WTC11 (cell line): ENCODE measurements around the gene DNAAF9. TPM values are rescaled to one million over a fixed set of nuclear protein-coding genes. Genes with fewer than 3 reads are reported as not detected.
A peak's percentile ranks its signal among the peaks of the same experiment; 100 is the strongest.

Source experiments
- ATAC-seq: fragments of 200-7000 bp; cut with Tn5 transposase; 2 replicates; pipeline ENCODE4 v1.10.0; 2021; ENCODE audit warnings: mild to moderate bottlenecking, moderate library complexity
- CTCF ChIA-PET: fragments of 300-600 bp; sonication (Branson Sonifier 250); formaldehyde crosslinking; loops from one replicate; lab custom pipeline; 2021; ENCODE audit warnings: antibody characterized with exemption; lab: Charles Lee
- POLR2A ChIA-PET: fragments of 350-600 bp; sonication (Branson Sonifier 250); formaldehyde crosslinking; loops from one replicate; lab custom pipeline; 2021; ENCODE audit warnings: antibody characterized with exemption; lab: Charles Lee
- DNase-seq: peaks from one replicate; pipeline ENCODE4 v3.0.0; 2021; ENCODE audit warnings: low spot score
- H3K27ac Mint-ChIP-seq: 2 replicates; pipeline ENCODE4 v1.8.0; 2021; ENCODE audit warnings: mixed read lengths
- H3K27me3 Mint-ChIP-seq: 2 replicates; pipeline ENCODE4 v1.8.0; 2021; ENCODE audit warnings: low read depth, mild to moderate bottlenecking, moderate library complexity, mixed read lengths
- H3K36me3 Mint-ChIP-seq: 2 replicates; pipeline ENCODE4 v1.8.0; 2021; ENCODE audit warnings: mixed read lengths
- H3K4me1 Mint-ChIP-seq: 2 replicates; pipeline ENCODE4 v1.8.0; 2022; ENCODE audit warnings: mixed read lengths
- H3K4me3 Mint-ChIP-seq: 2 replicates; pipeline ENCODE4 v1.8.0; 2021; ENCODE audit warnings: mild to moderate bottlenecking, moderate library complexity, mixed read lengths
- H3K9me3 Mint-ChIP-seq: 2 replicates; pipeline ENCODE4 v1.8.0; 2021; ENCODE audit warnings: mixed read lengths
- ATF1 ChIP-seq: sonication (generic); formaldehyde crosslinking; IDR thresholded peaks from 2 replicates; pipeline ENCODE4 v1.8.1; 2023; ENCODE audit warnings: mild to moderate bottlenecking, moderate library complexity, missing genetic modification reagents
- ELF4 ChIP-seq: sonication (generic); formaldehyde crosslinking; IDR thresholded peaks from 2 replicates; pipeline ENCODE4 v1.8.1; 2022; ENCODE audit warnings: low read depth, mild to moderate bottlenecking, moderate library complexity, missing genetic modification reagents
- ERG ChIP-seq: fragments of 250-450 bp; sonication (Bioruptor Pico); IDR thresholded peaks from 2 replicates; pipeline ENCODE4 v1.8.0; 2021; ENCODE audit warnings: mild to moderate bottlenecking
- FOXP1 ChIP-seq: sonication (generic); formaldehyde crosslinking; IDR thresholded peaks from 2 replicates; pipeline ENCODE4 v1.8.0; 2022; ENCODE audit warnings: missing genetic modification reagents, mild to moderate bottlenecking, moderate library complexity, borderline replicate concordance
- GRHL2 ChIP-seq: fragments of 250-450 bp; sonication (Bioruptor Pico); IDR thresholded peaks from 2 replicates; pipeline ENCODE4 v1.8.0; 2022; ENCODE audit warnings: mild to moderate bottlenecking, moderate library complexity; ENCODE audit not compliant: insufficient replicate concordance, severe bottlenecking
- HMGA2 ChIP-seq: fragments of 250-450 bp; sonication (Bioruptor Pico); IDR thresholded peaks from 2 replicates; pipeline ENCODE4 v1.4.0; 2021; ENCODE audit warnings: mild to moderate bottlenecking, moderate library complexity
- HMGXB4 ChIP-seq: sonication (generic); formaldehyde crosslinking; IDR thresholded peaks from 2 replicates; pipeline ENCODE4 v1.8.1; 2023; ENCODE audit warnings: mild to moderate bottlenecking, moderate library complexity, missing genetic modification reagents
- IRF1 ChIP-seq: sonication (generic); formaldehyde crosslinking; IDR thresholded peaks from 2 replicates; pipeline ENCODE4 v1.8.0; 2023; ENCODE audit warnings: missing genetic modification reagents
- IRF2 ChIP-seq: sonication (generic); formaldehyde crosslinking; IDR thresholded peaks from 2 replicates; pipeline ENCODE4 v1.8.0; 2022; ENCODE audit warnings: low read depth, missing genetic modification reagents, borderline replicate concordance
- MAX ChIP-seq: sonication (generic); formaldehyde crosslinking; IDR thresholded peaks from 2 replicates; pipeline ENCODE4 v1.8.0; 2022; ENCODE audit warnings: mild to moderate bottlenecking, missing genetic modification reagents
- RELA ChIP-seq: sonication (generic); formaldehyde crosslinking; IDR thresholded peaks from 2 replicates; pipeline ENCODE4 v1.8.1; 2022; ENCODE audit warnings: missing genetic modification reagents, mild to moderate bottlenecking, borderline replicate concordance
- SMAD3 ChIP-seq: sonication (generic); formaldehyde crosslinking; IDR thresholded peaks from 2 replicates; pipeline ENCODE4 v1.8.0; 2022; ENCODE audit warnings: missing genetic modification reagents, mild to moderate bottlenecking, borderline replicate concordance
- STAT6 ChIP-seq: sonication (generic); formaldehyde crosslinking; conservative IDR thresholded peaks from 2 replicates; pipeline ENCODE4 v1.8.1; 2023; ENCODE audit warnings: mild to moderate bottlenecking, low read depth, missing genetic modification reagents, moderate library complexity
- TEAD4 ChIP-seq: sonication (generic); formaldehyde crosslinking; IDR thresholded peaks from 2 replicates; pipeline ENCODE4 v1.8.0; 2022; ENCODE audit warnings: mild to moderate bottlenecking, missing genetic modification reagents
- ZBTB21 ChIP-seq: sonication (generic); formaldehyde crosslinking; IDR thresholded peaks from 2 replicates; pipeline ENCODE4 v1.8.1; 2023; ENCODE audit warnings: mild to moderate bottlenecking, missing genetic modification reagents, borderline replicate concordance
- ZBTB43 ChIP-seq: sonication (generic); formaldehyde crosslinking; IDR thresholded peaks from 2 replicates; pipeline ENCODE4 v1.8.1; 2023; ENCODE audit warnings: mild to moderate bottlenecking, missing genetic modification reagents
- ZMAT4 ChIP-seq: fragments of 250-450 bp; sonication (Bioruptor Pico); IDR thresholded peaks from 2 replicates; pipeline ENCODE4 v1.9.0; 2021; ENCODE audit warnings: mild to moderate bottlenecking
- ZNF121 ChIP-seq: sonication (generic); formaldehyde crosslinking; IDR thresholded peaks from 2 replicates; pipeline ENCODE4 v1.8.0; 2023; ENCODE audit warnings: missing genetic modification reagents
- ZNF219 ChIP-seq: sonication (generic); formaldehyde crosslinking; IDR thresholded peaks from 2 replicates; pipeline ENCODE4 v1.8.0; 2023; ENCODE audit warnings: missing genetic modification reagents, mild to moderate bottlenecking, borderline replicate concordance
- ZNF416 ChIP-seq: fragments of 250-450 bp; sonication (Bioruptor Pico); IDR thresholded peaks from 2 replicates; pipeline ENCODE4 v1.9.0; 2021; ENCODE audit warnings: mild to moderate bottlenecking, inconsistent platforms
- ZNF425 ChIP-seq: fragments of 250-450 bp; sonication (Bioruptor Pico); conservative IDR thresholded peaks from 2 replicates; pipeline ENCODE4 v1.9.0; 2021; ENCODE audit warnings: mild to moderate bottlenecking
- total RNA-seq: library from RNA; stranded (reverse); gene quantifications from 3 replicates; pipeline ENCODE4 v1.2.3, GENCODE V29; 2021

DNAAF9 gene
- total RNA-seq, 1 experiment from 2014 or later: 6.3 TPM

- TF ChIP-seq ERG (no peak), MAX (CRISPR knock-in tag) (no peak), GRHL2 (no peak), SMAD3 (no peak), ZMAT4 (CRISPR knock-in tag) (no peak), IRF1 (CRISPR knock-in tag) (no peak)
These were observed 3.7 kb downstream of the DNAAF9 start (continued) for GRCh38 chr20:3403741-3404140.

GRCh38 chr20:3402453-3402852 lies 5.0 kb downstream of the DNAAF9 start:
- TF ChIP-seq ZNF121: peak; percentile 40; the same call in 1 of the 2 replicates
- TF ChIP-seq HMGXB4 (CRISPR knock-in tag): no peak
- no peak for TF ChIP-seq ZBTB43 (CRISPR knock-in tag)
- TF ChIP-seq ELF4 (CRISPR knock-in tag): no peak
- no peak for TF ChIP-seq ZNF219 (CRISPR knock-in tag)
- TF ChIP-seq HMGA2 (CRISPR knock-in tag): no peak

GRCh38 chr20:3400260-3401155 lies 7.0 kb downstream of the DNAAF9 start:
- Mint-ChIP-seq H3K4me1 (peaks cover 6% of the 10 kb centered on the region), H3K4me3 (no peak overlapping the region), H3K27ac (no peak overlapping the region), H3K27me3 (peaks cover 3% of the 10 kb centered on the region; the same call in 1 of the 2 replicates), H3K9me3 (peaks cover 12% of the 10 kb centered on the region), H3K36me3 (peaks cover 11% of the 10 kb centered on the region)
- CTCF ChIA-PET: interaction anchor here (0.6 kb wide), 1 partner anchor 17 kb away, joined by 6 read pairs; no protein-coding TSS in a partner anchor
- POLR2A ChIA-PET: no interaction called here
- DNase-seq (no peak), ATAC-seq (no peak)
- no peak for TF ChIP-seq RELA (CRISPR knock-in tag)
- TF ChIP-seq IRF2: no peak
- TF ChIP-seq ATF1 (CRISPR knock-in tag): no peak
- TF ChIP-seq FOXP1 (CRISPR knock-in tag): no peak
- no peak for TF ChIP-seq HMGA2 (CRISPR knock-in tag)
- no peak for TF ChIP-seq ZNF416 (CRISPR knock-in tag)
- no peak for TF ChIP-seq ZBTB21 (CRISPR knock-in tag)
- TF ChIP-seq ZNF425 (CRISPR knock-in tag): no peak
- no peak for TF ChIP-seq TEAD4 (CRISPR knock-in tag)
- TF ChIP-seq STAT6 (CRISPR knock-in tag): no peak

More at GRCh38 chr20:3402453-3402852, 5.0 kb downstream of the DNAAF9 start:
- no peaks in the 10 kb centered on the region for H3K9me3 Mint-ChIP-seq
- H3K36me3 Mint-ChIP-seq: no peaks in the 10 kb centered on the region
- H3K27ac Mint-ChIP-seq: no peak overlapping the region
- DNase-seq: no peak
- no peak for ATAC-seq
- ChIA-PET POLR2A (no interaction called here), CTCF (no interaction called here)
- H3K27me3 Mint-ChIP-seq: peaks cover 15% of the 10 kb centered on the region
- no peak overlapping the region for H3K4me3 Mint-ChIP-seq
- H3K4me1 Mint-ChIP-seq: peaks cover 15% of the 10 kb centered on the region
